ENCODE results near the gene SLC6A20. TPM values are rescaled to one million over a fixed set of nuclear protein-coding genes. Genes with fewer than 3 reads are reported as not detected.
"Not testable (repeated sequence)": the region's sequence is repeated elsewhere in the genome, so short reads cannot be mapped to it uniquely, and the experiment has no call there.

SLC6A20 gene
- total RNA-seq, 1 donor from 2014 or later: 22.7 TPM

DNA sequence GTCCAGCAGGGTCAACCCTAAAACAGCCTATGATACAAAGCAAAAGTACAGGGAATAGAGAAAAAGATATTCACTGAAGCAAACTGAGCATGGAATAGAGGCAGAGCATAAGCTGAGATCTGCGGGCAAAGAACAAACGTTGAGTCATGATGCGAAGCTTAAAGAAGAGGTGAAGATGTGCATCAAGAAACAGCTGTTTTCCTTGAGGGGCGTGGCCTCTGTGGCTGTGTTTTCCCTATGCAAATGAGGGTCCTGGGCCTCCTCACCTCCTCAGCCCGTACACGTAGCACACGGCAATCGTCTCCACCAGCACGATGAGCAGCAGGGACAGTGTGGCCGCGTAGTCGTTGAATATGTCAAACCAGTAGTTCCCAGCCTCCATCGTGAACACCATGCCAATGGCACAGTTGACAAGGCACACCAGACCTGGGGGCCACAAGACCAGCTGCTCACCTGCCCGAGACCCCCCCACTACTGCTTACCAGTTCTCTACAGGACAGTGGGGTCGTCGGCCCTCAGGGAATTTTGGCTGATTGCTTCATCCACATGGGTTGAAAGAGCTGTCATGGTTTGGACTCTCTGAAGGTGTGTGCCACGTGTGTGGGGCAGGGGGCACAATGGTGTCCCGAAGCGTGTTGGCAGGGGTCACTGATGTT is 33.6 kb downstream of the SLC6A20 start:
- DNase-seq (no peak), ATAC-seq (no peak)
- Histone ChIP-seq H3K36me3 (no peaks in the 10 kb centered on the region), H3K4me3 (no peak overlapping the region), H3K4me1 (no peaks in the 10 kb centered on the region), H3K9me3 (no peaks in the 10 kb centered on the region), H3K27me3 (no peaks in the 10 kb centered on the region), H3K27ac (no peak overlapping the region)
- TF ChIP-seq, protein P1, sequence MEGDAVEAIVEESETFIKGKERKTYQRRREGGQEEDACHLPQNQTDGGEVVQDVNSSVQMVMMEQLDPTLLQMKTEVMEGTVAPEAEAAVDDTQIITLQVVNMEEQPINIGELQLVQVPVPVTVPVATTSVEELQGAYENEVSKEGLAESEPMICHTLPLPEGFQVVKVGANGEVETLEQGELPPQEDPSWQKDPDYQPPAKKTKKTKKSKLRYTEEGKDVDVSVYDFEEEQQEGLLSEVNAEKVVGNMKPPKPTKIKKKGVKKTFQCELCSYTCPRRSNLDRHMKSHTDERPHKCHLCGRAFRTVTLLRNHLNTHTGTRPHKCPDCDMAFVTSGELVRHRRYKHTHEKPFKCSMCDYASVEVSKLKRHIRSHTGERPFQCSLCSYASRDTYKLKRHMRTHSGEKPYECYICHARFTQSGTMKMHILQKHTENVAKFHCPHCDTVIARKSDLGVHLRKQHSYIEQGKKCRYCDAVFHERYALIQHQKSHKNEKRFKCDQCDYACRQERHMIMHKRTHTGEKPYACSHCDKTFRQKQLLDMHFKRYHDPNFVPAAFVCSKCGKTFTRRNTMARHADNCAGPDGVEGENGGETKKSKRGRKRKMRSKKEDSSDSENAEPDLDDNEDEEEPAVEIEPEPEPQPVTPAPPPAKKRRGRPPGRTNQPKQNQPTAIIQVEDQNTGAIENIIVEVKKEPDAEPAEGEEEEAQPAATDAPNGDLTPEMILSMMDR (IDR thresholded peaks at IDR 0.05): no peak
- intact Hi-C loops (cut with DNase I): no loop called here

DNA sequence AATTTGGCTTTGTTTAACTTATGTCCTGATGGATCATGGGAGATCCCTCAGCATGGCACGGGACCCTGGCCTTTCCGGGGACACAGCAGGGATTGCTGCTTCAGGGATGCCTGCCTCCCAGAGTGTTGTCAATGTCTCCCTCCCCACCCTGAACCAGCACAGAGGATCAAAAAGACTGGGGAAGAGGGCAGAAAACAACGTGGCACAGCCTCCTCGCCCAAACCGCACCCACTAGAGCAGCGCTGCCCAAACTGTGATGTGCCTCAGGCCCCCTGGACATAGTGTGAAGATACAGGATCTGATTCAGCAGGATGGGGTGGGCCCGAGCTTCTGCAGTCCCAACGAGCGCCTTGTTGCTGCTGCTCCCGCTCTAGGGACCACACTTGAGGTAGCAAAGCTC is 34.5 kb downstream of the SLC6A20 start:
- Histone ChIP-seq H3K4me1 (no peaks in the 10 kb centered on the region), H3K9me3 (no peaks in the 10 kb centered on the region), H3K36me3 (no peaks in the 10 kb centered on the region), H3K27me3 (no peaks in the 10 kb centered on the region), H3K27ac (no peak overlapping the region), H3K4me3 (no peak overlapping the region)
- no peak for DNase-seq
- TF ChIP-seq, protein P1 (IDR thresholded peaks at IDR 0.05): no peak
- intact Hi-C loops (cut with DNase I): no loop called here
- no peak for ATAC-seq

DNA sequence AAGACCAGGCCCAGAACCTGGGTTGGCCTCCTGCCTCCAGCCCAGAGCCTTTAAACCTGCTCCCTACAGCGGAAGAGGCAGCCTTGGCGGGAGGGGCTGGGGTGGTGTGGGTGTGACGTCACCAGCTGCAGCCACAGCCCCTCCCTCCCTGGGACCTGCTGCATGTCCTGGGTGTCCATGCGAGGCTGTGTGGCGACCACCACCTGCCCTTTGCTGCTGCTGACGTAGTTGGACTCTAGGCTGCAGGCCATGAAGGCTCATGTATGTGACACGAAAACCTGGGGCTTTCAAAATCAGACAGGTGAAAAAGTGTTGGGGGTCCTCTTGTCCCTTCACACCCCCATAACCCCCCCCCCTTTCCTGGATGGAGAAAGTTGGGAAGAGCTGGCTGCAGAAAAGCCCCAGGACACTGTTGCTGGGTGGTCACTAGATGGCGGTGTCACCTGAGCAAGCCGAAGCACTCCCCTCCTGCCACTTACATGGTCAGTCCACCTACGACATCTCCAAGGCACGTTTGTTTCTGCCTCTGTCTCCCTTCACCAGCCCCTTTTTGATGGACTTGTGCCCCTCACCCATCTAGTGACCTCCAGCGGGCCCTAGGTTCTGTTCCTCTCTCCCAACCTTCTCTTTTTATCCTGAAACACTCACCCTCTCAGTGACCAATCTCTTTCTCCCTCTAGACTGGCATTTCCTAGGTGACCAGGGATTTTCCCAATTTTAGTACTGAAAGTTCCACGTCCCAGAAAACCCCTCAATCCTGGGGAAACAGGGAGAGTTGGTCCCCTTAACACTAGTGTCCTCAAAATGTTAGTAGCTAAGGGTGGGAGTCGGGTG is 35.2 kb downstream of the SLC6A20 start:
- Histone ChIP-seq H3K4me3 (no peak overlapping the region), H3K27ac (no peak overlapping the region), H3K27me3 (no peaks in the 10 kb centered on the region), H3K36me3 (no peaks in the 10 kb centered on the region), H3K9me3 (no peaks in the 10 kb centered on the region), H3K4me1 (no peaks in the 10 kb centered on the region)
- intact Hi-C loops (cut with DNase I): no loop called here
- DNase-seq: no peak
- TF ChIP-seq, protein P1 (IDR thresholded peaks at IDR 0.05): peak; percentile 69
- ATAC-seq: peak; percentile 90

DNA sequence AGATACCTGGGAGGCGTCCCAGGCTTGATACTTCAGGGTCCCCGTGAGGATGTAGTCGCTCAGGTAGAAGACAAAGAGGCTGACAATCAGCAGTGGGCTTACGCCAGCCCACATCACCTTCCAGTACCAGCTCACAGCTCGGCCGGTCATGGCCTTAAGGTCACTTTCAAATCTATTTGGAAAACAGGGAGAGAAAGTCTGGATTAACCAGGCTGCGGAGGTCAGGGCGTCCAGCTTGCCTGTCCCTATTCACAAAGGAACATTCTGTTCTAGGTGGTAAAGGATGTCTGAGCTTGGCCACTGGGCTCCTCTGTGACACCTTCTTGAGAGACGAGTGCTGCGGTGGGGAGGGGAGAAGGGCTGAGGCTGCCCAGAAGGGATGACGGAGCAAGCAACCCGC is 36.5 kb downstream of the SLC6A20 start:
- Histone ChIP-seq H3K4me3 (no peak overlapping the region), H3K36me3 (no peaks in the 10 kb centered on the region), H3K27me3 (no peaks in the 10 kb centered on the region), H3K27ac (no peak overlapping the region), H3K9me3 (no peaks in the 10 kb centered on the region), H3K4me1 (no peaks in the 10 kb centered on the region)
- DNase-seq (no peak), ATAC-seq (no peak)
- TF ChIP-seq, protein P1 (IDR thresholded peaks at IDR 0.05): no peak
- intact Hi-C loops (cut with DNase I): no loop called here

DNA sequence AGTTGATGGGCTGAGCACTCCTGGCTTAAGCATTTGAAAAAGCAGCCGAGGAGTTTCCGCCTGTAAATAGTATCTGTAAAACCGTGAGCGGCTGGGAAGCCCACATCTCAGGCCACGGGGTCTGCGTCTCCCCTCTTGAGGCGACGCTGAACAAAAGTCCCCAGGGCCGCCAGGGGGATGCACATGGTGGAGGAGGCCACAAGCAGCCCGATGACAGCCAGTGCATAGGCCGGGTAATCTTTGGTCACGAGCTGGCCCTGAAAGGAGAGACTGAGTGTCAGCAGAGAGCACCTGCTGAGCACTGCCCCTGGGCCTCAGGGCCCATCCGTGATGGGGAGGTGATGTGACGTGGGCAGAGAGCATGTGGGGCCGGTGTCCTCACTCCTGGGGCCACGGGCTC is 37.5 kb downstream of the SLC6A20 start:
- no peaks in the 10 kb centered on the region for H3K4me1 ChIP-seq
- TF ChIP-seq, protein P1 (IDR thresholded peaks at IDR 0.05): no peak
- H3K9me3 ChIP-seq: no peaks in the 10 kb centered on the region
- H3K36me3 ChIP-seq: no peaks in the 10 kb centered on the region
- no peak overlapping the region for H3K4me3 ChIP-seq
- ATAC-seq (no peak), DNase-seq (no peak)
- H3K27ac ChIP-seq: no peak overlapping the region
- intact Hi-C loops (cut with DNase I): no loop called here
- no peaks in the 10 kb centered on the region for H3K27me3 ChIP-seq

DNA sequence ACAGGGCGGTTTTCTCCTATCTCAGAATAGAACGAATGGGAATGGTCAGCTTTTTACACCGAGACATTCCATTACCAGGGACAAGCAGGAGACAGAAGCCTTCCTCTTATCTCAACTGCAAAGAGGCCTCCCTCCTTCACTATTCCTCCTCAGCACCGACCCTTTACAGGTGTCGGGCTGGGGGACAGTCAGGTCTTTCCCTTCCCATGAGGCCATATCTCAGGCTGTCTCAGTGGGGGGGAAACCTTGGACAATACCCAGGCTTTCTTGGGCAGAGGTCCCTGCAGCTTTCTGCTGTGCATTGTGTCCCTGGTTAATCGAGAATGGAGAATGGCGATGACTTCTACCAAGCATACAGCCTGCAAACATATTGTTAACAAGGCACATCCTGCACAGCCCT is 39.2 kb downstream of the SLC6A20 start:
- DNase-seq; intact Hi-C loops (cut with DNase I); H3K36me3 ChIP-seq; H3K27ac ChIP-seq; ATAC-seq; H3K4me3 ChIP-seq; H3K4me1 ChIP-seq; H3K27me3 ChIP-seq; H3K9me3 ChIP-seq: not testable (repeated sequence)

Measured in upper lobe of right lung (tissue), 1 donor.